ENCODE measurements around the gene DRD2.

DNA sequence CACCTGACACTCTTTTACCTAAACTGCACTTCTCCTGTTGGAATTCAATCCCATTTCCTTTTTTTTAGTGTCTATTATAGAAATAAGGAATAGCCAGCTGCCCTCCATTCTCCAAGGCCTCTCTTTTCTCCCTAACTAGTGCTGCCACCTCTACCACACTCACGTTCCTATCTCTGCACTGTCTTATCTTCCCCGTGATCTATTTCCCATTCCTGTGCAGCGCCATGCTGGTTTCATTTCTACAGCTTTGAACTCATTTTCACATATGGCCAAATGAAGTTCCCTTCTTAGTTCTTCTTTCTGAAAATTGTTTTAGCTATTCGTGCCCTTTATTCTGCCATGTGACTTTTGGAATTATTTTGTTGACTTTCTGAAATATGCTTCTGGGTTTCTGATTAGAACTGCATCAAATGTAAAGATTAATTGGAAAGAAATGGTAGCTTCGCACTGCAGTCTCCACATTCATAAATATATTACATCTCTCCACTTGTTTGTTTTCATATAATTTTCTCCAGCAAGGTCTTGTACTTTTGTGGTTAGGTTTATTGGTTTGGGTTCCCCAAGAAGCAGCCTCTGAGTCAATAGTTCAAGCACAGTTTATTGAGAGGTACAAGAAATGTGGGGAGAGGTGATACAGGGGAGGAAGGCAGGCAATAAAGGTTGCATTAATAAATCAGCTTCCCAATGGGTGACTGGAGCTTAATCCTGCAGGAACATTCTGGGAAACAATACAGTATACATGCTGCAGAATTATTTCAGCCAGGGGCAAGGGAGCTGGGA lies 43.7 kb upstream of the DRD2 start:
- TF ChIP-seq, protein P1, sequence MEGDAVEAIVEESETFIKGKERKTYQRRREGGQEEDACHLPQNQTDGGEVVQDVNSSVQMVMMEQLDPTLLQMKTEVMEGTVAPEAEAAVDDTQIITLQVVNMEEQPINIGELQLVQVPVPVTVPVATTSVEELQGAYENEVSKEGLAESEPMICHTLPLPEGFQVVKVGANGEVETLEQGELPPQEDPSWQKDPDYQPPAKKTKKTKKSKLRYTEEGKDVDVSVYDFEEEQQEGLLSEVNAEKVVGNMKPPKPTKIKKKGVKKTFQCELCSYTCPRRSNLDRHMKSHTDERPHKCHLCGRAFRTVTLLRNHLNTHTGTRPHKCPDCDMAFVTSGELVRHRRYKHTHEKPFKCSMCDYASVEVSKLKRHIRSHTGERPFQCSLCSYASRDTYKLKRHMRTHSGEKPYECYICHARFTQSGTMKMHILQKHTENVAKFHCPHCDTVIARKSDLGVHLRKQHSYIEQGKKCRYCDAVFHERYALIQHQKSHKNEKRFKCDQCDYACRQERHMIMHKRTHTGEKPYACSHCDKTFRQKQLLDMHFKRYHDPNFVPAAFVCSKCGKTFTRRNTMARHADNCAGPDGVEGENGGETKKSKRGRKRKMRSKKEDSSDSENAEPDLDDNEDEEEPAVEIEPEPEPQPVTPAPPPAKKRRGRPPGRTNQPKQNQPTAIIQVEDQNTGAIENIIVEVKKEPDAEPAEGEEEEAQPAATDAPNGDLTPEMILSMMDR (IDR thresholded peaks at IDR 0.05; ENCODE audit: insufficient read depth, low read length) = no peak
- TF ChIP-seq, protein P2, sequence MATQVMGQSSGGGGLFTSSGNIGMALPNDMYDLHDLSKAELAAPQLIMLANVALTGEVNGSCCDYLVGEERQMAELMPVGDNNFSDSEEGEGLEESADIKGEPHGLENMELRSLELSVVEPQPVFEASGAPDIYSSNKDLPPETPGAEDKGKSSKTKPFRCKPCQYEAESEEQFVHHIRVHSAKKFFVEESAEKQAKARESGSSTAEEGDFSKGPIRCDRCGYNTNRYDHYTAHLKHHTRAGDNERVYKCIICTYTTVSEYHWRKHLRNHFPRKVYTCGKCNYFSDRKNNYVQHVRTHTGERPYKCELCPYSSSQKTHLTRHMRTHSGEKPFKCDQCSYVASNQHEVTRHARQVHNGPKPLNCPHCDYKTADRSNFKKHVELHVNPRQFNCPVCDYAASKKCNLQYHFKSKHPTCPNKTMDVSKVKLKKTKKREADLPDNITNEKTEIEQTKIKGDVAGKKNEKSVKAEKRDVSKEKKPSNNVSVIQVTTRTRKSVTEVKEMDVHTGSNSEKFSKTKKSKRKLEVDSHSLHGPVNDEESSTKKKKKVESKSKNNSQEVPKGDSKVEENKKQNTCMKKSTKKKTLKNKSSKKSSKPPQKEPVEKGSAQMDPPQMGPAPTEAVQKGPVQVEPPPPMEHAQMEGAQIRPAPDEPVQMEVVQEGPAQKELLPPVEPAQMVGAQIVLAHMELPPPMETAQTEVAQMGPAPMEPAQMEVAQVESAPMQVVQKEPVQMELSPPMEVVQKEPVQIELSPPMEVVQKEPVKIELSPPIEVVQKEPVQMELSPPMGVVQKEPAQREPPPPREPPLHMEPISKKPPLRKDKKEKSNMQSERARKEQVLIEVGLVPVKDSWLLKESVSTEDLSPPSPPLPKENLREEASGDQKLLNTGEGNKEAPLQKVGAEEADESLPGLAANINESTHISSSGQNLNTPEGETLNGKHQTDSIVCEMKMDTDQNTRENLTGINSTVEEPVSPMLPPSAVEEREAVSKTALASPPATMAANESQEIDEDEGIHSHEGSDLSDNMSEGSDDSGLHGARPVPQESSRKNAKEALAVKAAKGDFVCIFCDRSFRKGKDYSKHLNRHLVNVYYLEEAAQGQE (IDR thresholded peaks at IDR 0.05; ENCODE audit: insufficient replicate concordance, low read depth) = no peak
- no peak for TF ChIP-seq POLR2AphosphoS5 (IDR thresholded peaks at IDR 0.05; ENCODE audit: low read depth)
- TF ChIP-seq SPI1 (IDR thresholded peaks at IDR 0.05; ENCODE audit: borderline replicate concordance, low read depth) = no peak
- no peak for TF ChIP-seq GABPA (IDR thresholded peaks at IDR 0.05; ENCODE audit: low read depth)

Measured in HL-60 (cell line).